ENCODE measurements around the gene EPC1. TPM values are rescaled to one million over a fixed set of nuclear protein-coding genes. Genes with fewer than 3 reads are reported as not detected.

The EPC1 gene
- polyA plus RNA-seq, 1 of the 3 experiments (the other 2 are of a cell fraction): 21.8 TPM

DNA sequence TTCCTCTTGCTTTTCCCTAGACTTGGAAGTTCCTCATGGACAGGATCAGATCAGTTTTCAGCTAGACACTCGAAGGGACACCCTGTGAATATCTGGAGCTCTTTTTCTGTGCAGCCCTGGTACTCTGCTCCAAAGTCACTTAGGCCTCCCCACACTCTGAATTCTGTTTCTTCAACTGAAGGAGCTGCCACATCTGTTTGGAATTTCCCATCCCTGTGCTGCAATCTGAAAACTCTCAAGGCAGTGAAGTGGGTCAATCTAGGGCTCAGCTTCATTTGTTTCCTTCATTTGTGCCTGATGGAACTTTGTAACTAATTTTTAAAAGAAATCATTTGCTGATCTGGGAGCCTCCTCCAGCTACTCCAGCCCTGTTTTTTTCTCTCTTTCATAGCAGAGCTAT, 9.6 kb downstream of the EPC1 start (continued):
- no peak for TF ChIP-seq TAF1 (IDR thresholded peaks at IDR 0.05; ENCODE audit: borderline replicate concordance, low read depth, low read length)
- TF ChIP-seq EP300 (IDR thresholded peaks at IDR 0.05; ENCODE audit: borderline replicate concordance in 1 of 2, low read depth in 1 of 2, low read length in 1 of 2): no peak
- TF ChIP-seq, protein P1, sequence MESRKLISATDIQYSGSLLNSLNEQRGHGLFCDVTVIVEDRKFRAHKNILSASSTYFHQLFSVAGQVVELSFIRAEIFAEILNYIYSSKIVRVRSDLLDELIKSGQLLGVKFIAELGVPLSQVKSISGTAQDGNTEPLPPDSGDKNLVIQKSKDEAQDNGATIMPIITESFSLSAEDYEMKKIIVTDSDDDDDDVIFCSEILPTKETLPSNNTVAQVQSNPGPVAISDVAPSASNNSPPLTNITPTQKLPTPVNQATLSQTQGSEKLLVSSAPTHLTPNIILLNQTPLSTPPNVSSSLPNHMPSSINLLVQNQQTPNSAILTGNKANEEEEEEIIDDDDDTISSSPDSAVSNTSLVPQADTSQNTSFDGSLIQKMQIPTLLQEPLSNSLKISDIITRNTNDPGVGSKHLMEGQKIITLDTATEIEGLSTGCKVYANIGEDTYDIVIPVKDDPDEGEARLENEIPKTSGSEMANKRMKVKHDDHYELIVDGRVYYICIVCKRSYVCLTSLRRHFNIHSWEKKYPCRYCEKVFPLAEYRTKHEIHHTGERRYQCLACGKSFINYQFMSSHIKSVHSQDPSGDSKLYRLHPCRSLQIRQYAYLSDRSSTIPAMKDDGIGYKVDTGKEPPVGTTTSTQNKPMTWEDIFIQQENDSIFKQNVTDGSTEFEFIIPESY (IDR thresholded peaks at IDR 0.05; ENCODE audit: borderline replicate concordance, low read depth): no peak
- TF ChIP-seq, protein P2, sequence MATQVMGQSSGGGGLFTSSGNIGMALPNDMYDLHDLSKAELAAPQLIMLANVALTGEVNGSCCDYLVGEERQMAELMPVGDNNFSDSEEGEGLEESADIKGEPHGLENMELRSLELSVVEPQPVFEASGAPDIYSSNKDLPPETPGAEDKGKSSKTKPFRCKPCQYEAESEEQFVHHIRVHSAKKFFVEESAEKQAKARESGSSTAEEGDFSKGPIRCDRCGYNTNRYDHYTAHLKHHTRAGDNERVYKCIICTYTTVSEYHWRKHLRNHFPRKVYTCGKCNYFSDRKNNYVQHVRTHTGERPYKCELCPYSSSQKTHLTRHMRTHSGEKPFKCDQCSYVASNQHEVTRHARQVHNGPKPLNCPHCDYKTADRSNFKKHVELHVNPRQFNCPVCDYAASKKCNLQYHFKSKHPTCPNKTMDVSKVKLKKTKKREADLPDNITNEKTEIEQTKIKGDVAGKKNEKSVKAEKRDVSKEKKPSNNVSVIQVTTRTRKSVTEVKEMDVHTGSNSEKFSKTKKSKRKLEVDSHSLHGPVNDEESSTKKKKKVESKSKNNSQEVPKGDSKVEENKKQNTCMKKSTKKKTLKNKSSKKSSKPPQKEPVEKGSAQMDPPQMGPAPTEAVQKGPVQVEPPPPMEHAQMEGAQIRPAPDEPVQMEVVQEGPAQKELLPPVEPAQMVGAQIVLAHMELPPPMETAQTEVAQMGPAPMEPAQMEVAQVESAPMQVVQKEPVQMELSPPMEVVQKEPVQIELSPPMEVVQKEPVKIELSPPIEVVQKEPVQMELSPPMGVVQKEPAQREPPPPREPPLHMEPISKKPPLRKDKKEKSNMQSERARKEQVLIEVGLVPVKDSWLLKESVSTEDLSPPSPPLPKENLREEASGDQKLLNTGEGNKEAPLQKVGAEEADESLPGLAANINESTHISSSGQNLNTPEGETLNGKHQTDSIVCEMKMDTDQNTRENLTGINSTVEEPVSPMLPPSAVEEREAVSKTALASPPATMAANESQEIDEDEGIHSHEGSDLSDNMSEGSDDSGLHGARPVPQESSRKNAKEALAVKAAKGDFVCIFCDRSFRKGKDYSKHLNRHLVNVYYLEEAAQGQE (IDR thresholded peaks at IDR 0.05; ENCODE audit: low read depth, low read length): no peak
- no peak for TF ChIP-seq MEF2A (IDR thresholded peaks at IDR 0.05; ENCODE audit: borderline replicate concordance, low read depth)
- no peak for TF ChIP-seq TCF12 (IDR thresholded peaks at IDR 0.05)
- no peak for TF ChIP-seq RCOR1 (IDR thresholded peaks at IDR 0.05; ENCODE audit: low read length)

DNA sequence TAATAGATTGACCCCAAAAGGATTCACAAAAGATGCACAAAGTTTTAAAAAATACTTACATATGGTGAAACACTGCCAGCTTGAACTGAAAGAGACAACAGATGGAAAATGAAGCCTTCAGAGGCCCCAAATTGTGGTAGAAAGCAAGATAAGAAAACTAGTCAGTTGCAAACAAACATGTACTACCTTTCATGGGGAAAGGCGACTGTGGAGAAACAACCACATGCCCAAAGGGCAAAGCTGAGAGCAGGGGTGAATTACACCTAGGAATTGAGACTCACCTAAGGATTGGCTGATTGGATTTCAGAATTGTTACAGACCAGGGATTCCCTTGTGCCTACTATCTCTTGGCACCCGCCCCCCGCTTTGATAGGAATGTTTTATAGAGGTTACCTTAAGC, 13.1 kb downstream of the EPC1 start:
- DNase-seq: no peak
- no peak for TF ChIP-seq MXI1 (IDR thresholded peaks at IDR 0.05; ENCODE audit: low read depth, low read length)
- no peak for TF ChIP-seq GABPA (IDR thresholded peaks at IDR 0.05; ENCODE audit: low read depth)
- no peak for TF ChIP-seq RFX5 (IDR thresholded peaks at IDR 0.05; ENCODE audit: low read length)
- TF ChIP-seq, protein P3, sequence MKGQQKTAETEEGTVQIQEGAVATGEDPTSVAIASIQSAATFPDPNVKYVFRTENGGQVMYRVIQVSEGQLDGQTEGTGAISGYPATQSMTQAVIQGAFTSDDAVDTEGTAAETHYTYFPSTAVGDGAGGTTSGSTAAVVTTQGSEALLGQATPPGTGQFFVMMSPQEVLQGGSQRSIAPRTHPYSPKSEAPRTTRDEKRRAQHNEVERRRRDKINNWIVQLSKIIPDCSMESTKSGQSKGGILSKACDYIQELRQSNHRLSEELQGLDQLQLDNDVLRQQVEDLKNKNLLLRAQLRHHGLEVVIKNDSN (IDR thresholded peaks at IDR 0.05; ENCODE audit: borderline replicate concordance, low read depth): no peak
- no peak for TF ChIP-seq EP300 (IDR thresholded peaks at IDR 0.05; ENCODE audit: borderline replicate concordance in 1 of 2, low read depth in 1 of 2, low read length in 1 of 2)
- no peak for TF ChIP-seq SMC3 (IDR thresholded peaks at IDR 0.05; ENCODE audit: low read depth, low read length)
- TF ChIP-seq TCF12 (IDR thresholded peaks at IDR 0.05): no peak
- no peak for TF ChIP-seq POLR2AphosphoS5 (IDR thresholded peaks at IDR 0.05; ENCODE audit: low read depth, low read length)
- no peak for TF ChIP-seq CHD2 (IDR thresholded peaks at IDR 0.05; ENCODE audit: low read length, partially characterized antibody)
- TF ChIP-seq, protein P4, sequence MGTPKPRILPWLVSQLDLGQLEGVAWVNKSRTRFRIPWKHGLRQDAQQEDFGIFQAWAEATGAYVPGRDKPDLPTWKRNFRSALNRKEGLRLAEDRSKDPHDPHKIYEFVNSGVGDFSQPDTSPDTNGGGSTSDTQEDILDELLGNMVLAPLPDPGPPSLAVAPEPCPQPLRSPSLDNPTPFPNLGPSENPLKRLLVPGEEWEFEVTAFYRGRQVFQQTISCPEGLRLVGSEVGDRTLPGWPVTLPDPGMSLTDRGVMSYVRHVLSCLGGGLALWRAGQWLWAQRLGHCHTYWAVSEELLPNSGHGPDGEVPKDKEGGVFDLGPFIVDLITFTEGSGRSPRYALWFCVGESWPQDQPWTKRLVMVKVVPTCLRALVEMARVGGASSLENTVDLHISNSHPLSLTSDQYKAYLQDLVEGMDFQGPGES (IDR thresholded peaks at IDR 0.05; ENCODE audit: low read depth, low read length): no peak
- no peak for TF ChIP-seq NRF1 (IDR thresholded peaks at IDR 0.05; ENCODE audit: low read depth, low read length)
- POLR2A ChIA-PET: no interaction called here
- no peaks in the 10 kb centered on the region for H3K27me3 ChIP-seq (ENCODE audit: insufficient read depth)
- H3K4me3 ChIP-seq (ENCODE audit: low read depth in 2 of 2, low read length in 1 of 2): no peak overlapping the region
- H3K9me3 ChIP-seq: no peaks in the 10 kb centered on the region
- H3K9me2 ChIP-seq: no peaks in the 10 kb centered on the region
- H2AFZ ChIP-seq (ENCODE audit: low read depth): no peak overlapping the region
- H3K4me1 ChIP-seq (ENCODE audit: control insufficient read depth in 1 of 2, insufficient read depth in 2 of 2, low read depth in 1 of 2, low read length in 1 of 2): peaks cover 11 to 18% of the 10 kb centered on the region in 2 experiments; a peak in 3 of 4 replicates
- peaks cover 100% of the 10 kb centered on the region for H3K79me2 ChIP-seq (ENCODE audit: insufficient read depth)
- H4K20me1 ChIP-seq (ENCODE audit: insufficient read depth): peaks cover 99% of the 10 kb centered on the region
- 85% methylated on average over 3 of the region's 3 CpGs for WGBS (ENCODE audit: low lambda C conversion rate)
- H3K27ac ChIP-seq (ENCODE audit: low read depth in 2 of 2, low read length in 1 of 2): no peak overlapping the region
- H3K36me3 ChIP-seq (replicated peaks in 1 of 2; ENCODE audit: control insufficient read depth in 1 of 2, insufficient read depth in 2 of 2, low read length in 1 of 2): peaks cover 0 to 6% of the 10 kb centered on the region in 2 experiments
- H3K9ac ChIP-seq: no peak overlapping the region
- no peaks in the 10 kb centered on the region for H3F3A ChIP-seq (replicated peaks; ENCODE audit: insufficient read depth)
- CTCF ChIA-PET: interaction anchor here (5.6 kb wide), 1 partner anchor 12 kb away, joined by 39 read pairs; no protein-coding TSS in a partner anchor
- H3K4me2 ChIP-seq: no peak overlapping the region

Measured in SK-N-SH (cell line).